Endothelial cell (in vitro differentiated cells): ENCODE results near the gene SAMD4B. TPM values are rescaled to one million over a fixed set of nuclear protein-coding genes. Genes with fewer than 3 reads are reported as not detected.

Experiments used
- DNase-seq: peaks from one replicate; pipeline ENCODE4 v3.0.0; 2021; ENCODE audit warnings: low spot score
- H3K27ac Mint-ChIP-seq: one replicate; pipeline ENCODE4 v1.8.0; 2021; ENCODE audit warnings: mixed read lengths, inconsistent platforms; ENCODE audit not compliant: unreplicated experiment
- H3K27me3 Mint-ChIP-seq: one replicate; pipeline ENCODE4 v1.8.0; 2021; ENCODE audit warnings: mild to moderate bottlenecking, moderate library complexity, mixed read lengths, inconsistent platforms; ENCODE audit not compliant: unreplicated experiment
- H3K36me3 Mint-ChIP-seq: one replicate; pipeline ENCODE4 v1.8.0; 2021; ENCODE audit warnings: mild to moderate bottlenecking, low read depth, mixed read lengths, inconsistent platforms; ENCODE audit not compliant: unreplicated experiment
- H3K4me1 Mint-ChIP-seq: one replicate; pipeline ENCODE4 v1.8.0; 2021; ENCODE audit warnings: mild to moderate bottlenecking, mixed read lengths, inconsistent platforms; ENCODE audit not compliant: unreplicated experiment
- H3K4me3 Mint-ChIP-seq: one replicate; pipeline ENCODE4 v1.8.0; 2021; ENCODE audit warnings: mild to moderate bottlenecking, mixed read lengths, inconsistent platforms; ENCODE audit not compliant: unreplicated experiment
- H3K9me3 Mint-ChIP-seq: one replicate; pipeline ENCODE4 v1.8.0; 2021; ENCODE audit warnings: mixed read lengths, inconsistent platforms; ENCODE audit not compliant: unreplicated experiment
- CTCF ChIP-seq: fragments of 200-600 bp; sonication (generic); IDR thresholded peaks from one replicate; pipeline ENCODE4 v1.5.0; 2021; ENCODE audit warnings: antibody characterized with exemption; ENCODE audit not compliant: unreplicated experiment
- total RNA-seq: library from RNA; stranded (reverse); fragmentation: NEBNext Ultra II Directional; extraction: Animal tissue kit (Norgen Biotek cat#: 25700); gene quantifications from one replicate; pipeline ENCODE4 v1.2.1, GENCODE V29; 2021; ENCODE audit not compliant: unreplicated experiment

SAMD4B gene
- total RNA-seq, 1 donor from 2014 or later: 127 TPM

DNA sequence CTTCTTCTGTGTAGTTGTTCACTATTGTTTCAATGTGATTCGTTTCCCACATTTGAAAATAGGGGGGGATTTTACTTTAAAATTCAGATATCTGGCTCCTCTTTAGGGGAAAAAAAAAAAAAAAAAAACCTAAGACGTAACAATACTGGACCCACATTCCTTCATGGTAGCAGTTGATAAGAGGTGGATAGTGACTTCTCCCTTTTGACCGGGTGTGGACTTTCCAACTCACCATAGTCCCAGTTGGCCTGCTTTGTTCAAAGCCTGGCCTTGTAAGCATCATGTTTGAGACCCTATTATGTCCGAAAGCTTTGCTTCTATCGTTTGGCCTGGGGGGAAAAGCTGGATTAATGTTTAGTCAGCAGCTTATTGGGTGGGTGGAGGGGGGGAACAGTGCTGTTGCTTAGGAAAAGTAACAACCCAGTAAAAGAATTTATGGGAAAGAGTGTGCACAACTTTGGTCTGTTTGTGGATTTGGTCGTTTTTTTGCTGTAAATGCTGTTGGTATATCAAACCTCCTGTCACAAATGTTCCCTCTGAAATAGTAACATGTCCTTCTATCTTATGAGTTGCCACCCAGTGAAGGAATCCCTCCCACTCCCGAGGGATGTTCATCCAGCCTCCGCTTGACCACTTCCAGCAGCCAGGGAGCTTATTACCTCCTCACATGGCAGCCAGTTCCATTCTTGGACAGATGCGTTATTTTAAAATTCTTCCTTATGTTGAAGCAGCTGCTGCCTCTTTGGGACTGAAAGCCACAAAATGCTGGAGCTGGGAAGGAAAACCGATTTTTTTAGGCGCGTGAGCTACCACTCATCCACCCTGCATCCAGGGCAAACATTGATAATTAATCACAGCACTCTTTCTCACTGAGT lies 10.4 kb downstream of the SAMD4B start:
- H3K27me3 Mint-ChIP-seq: peaks cover 1% of the 10 kb centered on the region
- H3K4me1 Mint-ChIP-seq: no peaks in the 10 kb centered on the region
- no peak for TF ChIP-seq CTCF
- no peak overlapping the region for H3K4me3 Mint-ChIP-seq
- DNase-seq: no peak
- no peaks in the 10 kb centered on the region for H3K9me3 Mint-ChIP-seq
- H3K36me3 Mint-ChIP-seq: peaks cover 41% of the 10 kb centered on the region
- H3K27ac Mint-ChIP-seq: no peak overlapping the region

GRCh38 chr19:39355253-39355652 lies 13.0 kb downstream of the SAMD4B start:
- H3K4me3 Mint-ChIP-seq: peak overlapping the region; percentile 57
- H3K27ac Mint-ChIP-seq: peak overlapping the region; percentile 25
- TF ChIP-seq CTCF: no peak
- H3K36me3 Mint-ChIP-seq: peaks cover 37% of the 10 kb centered on the region
- H3K9me3 Mint-ChIP-seq: no peaks in the 10 kb centered on the region
- no peak for DNase-seq
- H3K27me3 Mint-ChIP-seq: peaks cover 1% of the 10 kb centered on the region
- H3K4me1 Mint-ChIP-seq: no peaks in the 10 kb centered on the region

GRCh38 chr19:39356073-39356472 lies 13.9 kb downstream of the SAMD4B start:
- no peaks in the 10 kb centered on the region for H3K4me1 Mint-ChIP-seq
- no peaks in the 10 kb centered on the region for H3K9me3 Mint-ChIP-seq
- H3K36me3 Mint-ChIP-seq: peaks cover 45% of the 10 kb centered on the region
- peak overlapping the region; percentile 51 for H3K4me3 Mint-ChIP-seq
- H3K27ac Mint-ChIP-seq: no peak overlapping the region
- no peak for TF ChIP-seq CTCF
- no peak for DNase-seq
- H3K27me3 Mint-ChIP-seq: peaks cover 1% of the 10 kb centered on the region

DNA sequence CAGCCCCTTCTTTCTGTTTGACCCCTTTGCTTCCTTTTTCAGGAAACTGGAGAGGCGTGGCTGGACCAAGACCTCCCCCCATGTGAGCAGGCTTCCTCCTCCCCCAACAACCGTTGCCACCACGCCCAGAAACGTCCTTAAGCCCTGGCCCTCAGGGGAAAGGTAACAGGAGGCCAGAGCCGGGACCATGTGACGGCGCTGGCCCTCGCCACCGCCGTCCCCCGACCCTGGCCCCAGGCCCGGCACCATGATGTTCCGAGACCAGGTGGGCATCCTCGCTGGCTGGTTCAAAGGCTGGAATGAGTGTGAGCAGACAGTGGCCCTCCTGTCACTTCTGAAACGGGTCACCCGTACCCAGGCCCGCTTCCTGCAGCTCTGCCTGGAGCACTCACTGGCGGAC lies 14.4 kb downstream of the SAMD4B start:
- Mint-ChIP-seq H3K4me1 (no peaks in the 10 kb centered on the region), H3K4me3 (no peak overlapping the region), H3K36me3 (peaks cover 46% of the 10 kb centered on the region), H3K9me3 (no peaks in the 10 kb centered on the region), H3K27ac (no peak overlapping the region), H3K27me3 (peaks cover 1% of the 10 kb centered on the region)
- no peak for DNase-seq
- TF ChIP-seq CTCF: no peak

DNA sequence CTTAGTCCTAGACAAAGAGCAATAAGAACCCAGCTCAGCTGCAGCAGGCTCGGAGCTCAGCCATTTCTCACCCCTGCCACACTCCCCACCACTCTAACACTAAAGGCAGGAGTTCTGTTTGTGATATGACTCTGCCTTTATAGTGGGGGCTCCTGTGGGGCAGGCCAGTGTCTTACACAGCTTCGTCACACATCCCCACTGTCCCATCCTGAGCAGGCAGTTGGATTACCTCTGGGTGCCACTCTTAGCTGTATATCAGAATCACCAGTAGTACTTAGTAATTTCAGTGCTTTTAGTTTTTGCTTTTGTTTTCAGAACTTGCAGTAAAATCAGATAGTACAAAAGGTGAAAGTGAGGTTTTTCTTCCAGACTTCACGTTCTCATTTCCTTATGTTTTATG lies 16.8 kb downstream of the SAMD4B start:
- Mint-ChIP-seq H3K4me3 (no peak overlapping the region), H3K9me3 (no peaks in the 10 kb centered on the region), H3K4me1 (no peaks in the 10 kb centered on the region), H3K27ac (no peak overlapping the region), H3K36me3 (peaks cover 47% of the 10 kb centered on the region), H3K27me3 (peaks cover 1% of the 10 kb centered on the region)
- no peak for DNase-seq
- TF ChIP-seq CTCF: no peak
